Panc1 (cell line): ENCODE results near the gene OTUD1. TPM values are rescaled to one million over a fixed set of nuclear protein-coding genes. Genes with fewer than 3 reads are reported as not detected.

ENCODE experiments used
- ATAC-seq: fragments of 200-7000 bp; cut with Tn5 transposase; 2 replicates; pipeline ENCODE4 v1.9.1; 2020; ENCODE audit warnings: mild to moderate bottlenecking, moderate library complexity
- BruUV-seq: library from RNA; stranded (reverse); fragments of 400-500 nt; replicated peaks from 2 replicates; lab custom pipeline; 2021; lab: Mats Ljungman, UMichigan
- CTCF ChIA-PET: fragments of 300-600 bp; sonication (Branson Sonifier 250); formaldehyde crosslinking; loops from one replicate; lab custom pipeline; 2022; ENCODE audit warnings: antibody characterized with exemption; lab: Charles Lee
- POLR2A ChIA-PET: fragments of 300-600 bp; sonication (Branson Sonifier 250); formaldehyde crosslinking; loops from one replicate; lab custom pipeline; 2022; ENCODE audit warnings: antibody characterized with exemption; lab: Charles Lee
- DNase-seq: peaks from one replicate; pipeline ENCODE4 v3.0.0-alpha.2; 2010; ENCODE audit warnings: low read depth, low spot score
- H3K27ac ChIP-seq: 2 replicates; pipeline ENCODE4 v1.5.1; 2011; ENCODE audit warnings: mild to moderate bottlenecking, low read length, inconsistent platforms
- H3K27me3 ChIP-seq: fragments of 200-500 bp; sonication (Bioruptor generic); 2 replicates; pipeline ENCODE4 v1.6.0; 2014; ENCODE audit warnings: low read length, inconsistent platforms; ENCODE audit not compliant: control insufficient read depth, insufficient read depth
- H3K36me3 ChIP-seq: fragments of 200-500 bp; sonication (Bioruptor generic); 2 replicates; pipeline ENCODE4 v1.5.1; 2014; ENCODE audit warnings: inconsistent platforms, mild to moderate bottlenecking, low read length, moderate library complexity; ENCODE audit not compliant: control insufficient read depth, insufficient read depth
- H3K4me1 ChIP-seq: 2 replicates; pipeline ENCODE4 v1.5.1; 2011; ENCODE audit warnings: inconsistent platforms, mild to moderate bottlenecking, low read length, moderate library complexity; ENCODE audit not compliant: control insufficient read depth, insufficient read depth
- H3K4me3 ChIP-seq, 2 experiments: 2 replicates each; pipeline ENCODE4 v1.5.1; 2011 to 2012; ENCODE audit warnings: low read depth in 2 of 2, low read length in 2 of 2, mild to moderate bottlenecking in 2 of 2, inconsistent platforms in 1 of 2, moderate library complexity in 1 of 2
- H3K9me3 ChIP-seq: fragments of 200-500 bp; sonication (Bioruptor generic); 2 replicates; pipeline ENCODE4 v1.5.1; 2014; ENCODE audit warnings: low read depth, mild to moderate bottlenecking, inconsistent platforms, low read length, moderate library complexity; ENCODE audit not compliant: control insufficient read depth, insufficient read depth
- POLR2AphosphoS5 ChIP-seq: IDR thresholded peaks from 2 replicates; pipeline ENCODE4 v1.6.1; 2012; ENCODE audit warnings: mild to moderate bottlenecking, low read depth, low read length, moderate library complexity
- REST ChIP-seq, 2 experiments: IDR thresholded peaks; 2 replicates each; pipeline ENCODE4 v1.6.1; 2011 to 2012; ENCODE audit warnings: low read depth in 2 of 2, control low read depth in 1 of 2, low read length in 1 of 2, mild to moderate bottlenecking in 1 of 2, moderate library complexity in 1 of 2; ENCODE audit not compliant: insufficient read depth in 1 of 2
- SIN3A ChIP-seq: IDR thresholded peaks from 2 replicates; pipeline ENCODE4 v1.6.1; 2012; ENCODE audit warnings: low read depth, mild to moderate bottlenecking, low read length, moderate library complexity, borderline replicate concordance; ENCODE audit not compliant: insufficient read depth
- TCF7L2 ChIP-seq: IDR thresholded peaks from 2 replicates; pipeline ENCODE4 v1.6.1; 2011; ENCODE audit warnings: mild to moderate bottlenecking, low read depth, low read length, inconsistent platforms
- in situ Hi-C: cut with HindIII; loops from 2 replicates; pipeline ENCODE4 v1.10.0; 2016; ENCODE audit warnings: low sequenced_read_pairs, low pct_unique_long_range_greater_than_20kb
- intact Hi-C: fragments of 100-400 bp; cut with micrococcal nuclease; formaldehyde crosslinking; loops from one replicate; pipeline ENCODE4 v1.10.0; 2022; ENCODE audit not compliant: unreplicated experiment
- total RNA-seq: library from RNA; stranded (reverse); gene quantifications from one replicate; pipeline ENCODE4 v1.2.1, GENCODE V29; 2021; ENCODE audit not compliant: unreplicated experiment
- TF ChIP-seq, protein P1 (sequence below): fragments of 450-650 bp; IDR thresholded peaks from 2 replicates; pipeline ENCODE4 v1.5.1; 2017; ENCODE audit warnings: mild to moderate bottlenecking

OTUD1 gene
- total RNA-seq, 1 experiment from 2014 or later = 2.8 TPM

DNA sequence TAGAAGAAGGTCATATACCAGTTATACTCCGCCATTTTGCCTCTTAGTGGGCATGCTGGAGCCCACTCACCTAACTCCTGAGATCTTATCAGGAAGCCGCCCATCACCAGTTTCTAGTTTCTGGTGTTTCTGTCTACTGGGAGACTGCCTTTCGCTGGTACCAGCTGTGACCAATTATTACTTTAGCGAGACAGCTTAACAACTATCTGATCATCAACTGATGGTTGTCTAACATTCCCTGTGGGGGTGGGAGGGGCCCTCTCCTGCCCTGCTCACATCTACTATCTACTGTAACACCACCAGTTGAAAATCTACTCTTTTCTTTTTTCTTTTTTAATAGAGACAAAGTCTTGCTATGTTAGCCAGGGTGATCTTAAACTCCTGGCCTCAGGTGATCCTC, 48.1 kb upstream of the OTUD1 start:
- DNase-seq (no peak), ATAC-seq (no peak)
- TF ChIP-seq TCF7L2 (no peak), POLR2AphosphoS5 (no peak), SIN3A (no peak), REST (IDR thresholded peaks at IDR 0.05; ENCODE audit: insufficient read depth in 1 of 2, low read depth in 2 of 2, low read length in 1 of 2) (no peak)
- TF ChIP-seq, protein P1, sequence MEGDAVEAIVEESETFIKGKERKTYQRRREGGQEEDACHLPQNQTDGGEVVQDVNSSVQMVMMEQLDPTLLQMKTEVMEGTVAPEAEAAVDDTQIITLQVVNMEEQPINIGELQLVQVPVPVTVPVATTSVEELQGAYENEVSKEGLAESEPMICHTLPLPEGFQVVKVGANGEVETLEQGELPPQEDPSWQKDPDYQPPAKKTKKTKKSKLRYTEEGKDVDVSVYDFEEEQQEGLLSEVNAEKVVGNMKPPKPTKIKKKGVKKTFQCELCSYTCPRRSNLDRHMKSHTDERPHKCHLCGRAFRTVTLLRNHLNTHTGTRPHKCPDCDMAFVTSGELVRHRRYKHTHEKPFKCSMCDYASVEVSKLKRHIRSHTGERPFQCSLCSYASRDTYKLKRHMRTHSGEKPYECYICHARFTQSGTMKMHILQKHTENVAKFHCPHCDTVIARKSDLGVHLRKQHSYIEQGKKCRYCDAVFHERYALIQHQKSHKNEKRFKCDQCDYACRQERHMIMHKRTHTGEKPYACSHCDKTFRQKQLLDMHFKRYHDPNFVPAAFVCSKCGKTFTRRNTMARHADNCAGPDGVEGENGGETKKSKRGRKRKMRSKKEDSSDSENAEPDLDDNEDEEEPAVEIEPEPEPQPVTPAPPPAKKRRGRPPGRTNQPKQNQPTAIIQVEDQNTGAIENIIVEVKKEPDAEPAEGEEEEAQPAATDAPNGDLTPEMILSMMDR = no peak
- Histone ChIP-seq H3K4me3 (no peak overlapping the region), H3K4me1 (no peaks in the 10 kb centered on the region), H3K36me3 (no peaks in the 10 kb centered on the region), H3K27ac (no peak overlapping the region), H3K9me3 (no peaks in the 10 kb centered on the region), H3K27me3 (no peaks in the 10 kb centered on the region)
- intact Hi-C loops = no loop called here
- in situ Hi-C loops = no loop called here
- POLR2A ChIA-PET = no interaction called here
- CTCF ChIA-PET = no interaction called here
- no TSS peak for BruUV-seq

GRCh38 chr10:23391821-23392220, 47.1 kb upstream of the OTUD1 start:
- no peak overlapping the region for H3K27ac ChIP-seq
- no peaks in the 10 kb centered on the region for H3K4me1 ChIP-seq
- no peaks in the 10 kb centered on the region for H3K27me3 ChIP-seq
- no peaks in the 10 kb centered on the region for H3K9me3 ChIP-seq
- intact Hi-C loops = no loop called here
- no TSS peak for BruUV-seq
- ChIA-PET CTCF (no interaction called here), POLR2A (no interaction called here)
- TF ChIP-seq SIN3A = no peak
- TF ChIP-seq TCF7L2 = no peak
- TF ChIP-seq, protein P1 = no peak
- TF ChIP-seq POLR2AphosphoS5 = no peak
- no peak for TF ChIP-seq REST (IDR thresholded peaks at IDR 0.05; ENCODE audit: insufficient read depth in 1 of 2, low read depth in 2 of 2, low read length in 1 of 2)
- DNase-seq = no peak
- no peak for ATAC-seq
- H3K4me3 ChIP-seq = no peak overlapping the region
- in situ Hi-C loops = no loop called here
- H3K36me3 ChIP-seq = no peaks in the 10 kb centered on the region
